HG03045 (cell line): ENCODE results near the gene BIRC5.
"Not testable (repeated sequence)": the region's sequence is repeated elsewhere in the genome, so short reads cannot be mapped to it uniquely, and the experiment has no call there.

Source experiments
- ATAC-seq: cut with Tn5 transposase; IDR thresholded peaks from one replicate; pipeline ENCODE4 v1.9.1; 2021; ENCODE audit warnings: mild to moderate bottlenecking, moderate library complexity; ENCODE audit not compliant: unreplicated experiment

Gene BIRC5

DNA sequence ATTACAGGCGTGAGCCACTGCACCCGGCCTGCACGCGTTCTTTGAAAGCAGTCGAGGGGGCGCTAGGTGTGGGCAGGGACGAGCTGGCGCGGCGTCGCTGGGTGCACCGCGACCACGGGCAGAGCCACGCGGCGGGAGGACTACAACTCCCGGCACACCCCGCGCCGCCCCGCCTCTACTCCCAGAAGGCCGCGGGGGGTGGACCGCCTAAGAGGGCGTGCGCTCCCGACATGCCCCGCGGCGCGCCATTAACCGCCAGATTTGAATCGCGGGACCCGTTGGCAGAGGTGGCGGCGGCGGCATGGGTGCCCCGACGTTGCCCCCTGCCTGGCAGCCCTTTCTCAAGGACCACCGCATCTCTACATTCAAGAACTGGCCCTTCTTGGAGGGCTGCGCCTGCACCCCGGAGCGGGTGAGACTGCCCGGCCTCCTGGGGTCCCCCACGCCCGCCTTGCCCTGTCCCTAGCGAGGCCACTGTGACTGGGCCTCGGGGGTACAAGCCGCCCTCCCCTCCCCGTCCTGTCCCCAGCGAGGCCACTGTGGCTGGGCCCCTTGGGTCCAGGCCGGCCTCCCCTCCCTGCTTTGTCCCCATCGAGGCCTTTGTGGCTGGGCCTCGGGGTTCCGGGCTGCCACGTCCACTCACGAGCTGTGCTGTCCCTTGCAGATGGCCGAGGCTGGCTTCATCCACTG, at the start of gene BIRC5:
BIRC5 (plus strand) TSS at position 238 of the 690 bp plus-strand sequence; CDS start at position 302, 64 bp downstream.
- ATAC-seq: peak; percentile 86

GRCh38 chr17:78164748-78165607, 49.1 kb upstream of the BIRC5 start:
- ATAC-seq: no peak

DNA sequence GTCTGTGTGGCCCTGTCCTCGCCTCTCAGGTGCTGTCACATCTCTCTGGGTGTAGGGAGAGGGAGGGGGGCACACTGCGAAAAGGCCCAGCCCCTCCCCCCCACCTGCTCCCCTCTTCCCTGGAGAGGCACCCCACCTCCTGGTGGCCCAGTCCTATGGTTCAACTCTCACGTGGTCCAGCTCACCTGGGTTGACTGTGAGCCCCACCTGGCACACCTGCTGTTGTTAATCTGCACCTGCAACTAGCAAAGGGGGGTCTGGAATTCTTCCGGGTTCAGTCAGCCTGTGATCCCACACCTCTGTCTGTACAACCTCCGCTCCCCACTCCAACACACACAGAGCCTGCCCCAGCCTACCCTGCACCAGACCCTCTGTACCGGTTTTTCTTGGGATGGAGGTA, 47.6 kb upstream of the BIRC5 start:
- ATAC-seq: no peak

DNA sequence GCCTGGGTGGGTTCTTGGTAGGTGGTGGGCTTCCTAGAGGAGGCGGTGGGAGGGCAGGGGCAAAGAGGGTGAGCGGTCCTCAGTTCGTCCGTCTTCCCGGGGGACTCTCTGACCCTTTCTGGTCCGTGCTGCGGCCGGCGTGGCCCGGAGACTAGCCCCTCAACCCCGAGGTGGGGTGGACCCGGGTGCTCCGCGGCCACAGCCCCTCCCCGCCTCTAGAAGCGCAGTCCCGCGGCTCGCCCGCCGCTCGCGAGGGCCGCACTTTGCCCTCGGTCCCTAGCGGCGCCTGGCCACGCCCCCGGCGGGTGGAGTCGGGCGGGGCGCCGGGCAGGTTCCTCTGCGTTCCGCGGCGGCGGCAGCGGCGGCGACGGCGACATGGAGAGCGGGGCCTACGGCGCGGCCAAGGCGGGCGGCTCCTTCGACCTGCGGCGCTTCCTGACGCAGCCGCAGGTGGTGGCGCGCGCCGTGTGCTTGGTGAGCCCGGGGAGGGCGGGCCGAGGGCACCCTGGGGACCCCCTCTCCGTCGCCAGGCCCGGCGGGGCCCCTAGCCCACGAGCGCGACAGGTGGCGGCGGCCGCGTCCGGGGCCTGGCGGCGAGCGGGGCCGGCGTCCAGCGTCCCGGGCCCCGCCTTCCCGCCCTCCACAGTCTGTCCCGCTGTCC, 45.7 kb upstream of the BIRC5 start, which contains the start of gene SYNGR2:
SYNGR2 (plus strand) TSS at position 340 of the 661 bp plus-strand sequence; CDS start at position 376, 36 bp downstream.
- peak; percentile 43 for ATAC-seq

DNA sequence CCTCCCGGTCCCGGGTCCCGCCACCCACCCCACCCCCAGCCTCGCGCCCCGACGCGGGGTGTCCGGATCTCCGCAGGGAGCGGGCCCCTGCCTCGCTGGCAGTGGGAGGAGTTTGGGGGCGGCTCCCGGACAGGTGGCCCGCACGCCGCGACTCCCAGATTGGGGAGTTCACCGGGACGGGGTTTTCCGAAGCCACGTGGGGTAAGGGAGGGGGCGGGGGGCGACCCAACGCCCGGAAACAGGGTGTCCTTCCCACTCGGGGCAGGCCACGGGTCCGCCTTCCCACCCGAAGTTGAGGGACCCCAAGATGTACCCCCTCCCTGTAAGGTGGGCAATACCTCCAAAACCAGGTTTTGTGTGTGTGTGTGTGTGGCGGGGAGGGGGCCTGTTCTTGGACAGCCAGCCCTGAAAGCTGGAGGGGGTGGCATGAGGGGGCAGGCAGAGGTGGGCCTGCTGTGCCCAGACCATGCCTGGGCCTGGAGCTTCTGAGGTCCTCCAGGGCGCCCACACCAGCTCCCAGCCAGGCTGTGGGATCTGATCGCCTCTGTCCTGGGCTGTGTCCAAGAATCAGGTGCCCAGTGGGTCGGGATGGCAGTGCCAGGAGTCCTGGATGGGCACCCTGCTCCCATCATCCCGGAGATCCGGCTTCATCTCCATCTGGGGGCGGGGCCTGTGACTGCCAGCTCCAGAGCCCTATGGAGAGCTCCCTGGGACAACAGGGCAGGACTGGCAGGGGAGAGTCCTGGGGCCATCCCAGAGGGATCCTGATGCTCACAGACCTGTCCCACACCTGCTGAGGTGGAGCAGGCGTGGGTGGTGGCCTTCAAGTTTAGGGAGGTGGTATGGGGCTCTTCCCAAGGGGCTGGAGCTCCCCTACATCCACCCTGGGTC, 44.9 kb upstream of the BIRC5 start:
- peak; percentile 23 for ATAC-seq

GRCh38 chr17:78170692-78171590, 43.1 kb upstream of the BIRC5 start:
- no peak for ATAC-seq

- not testable (repeated sequence) for ATAC-seq
These were observed 42.3 kb upstream of the BIRC5 start for GRCh38 chr17:78171591-78172248.

GRCh38 chr17:78172249-78173051, 41.6 kb upstream of the BIRC5 start:
- ATAC-seq: no peak

GRCh38 chr17:78173097-78173715, 40.8 kb upstream of the BIRC5 start:
- no peak for ATAC-seq

DNA sequence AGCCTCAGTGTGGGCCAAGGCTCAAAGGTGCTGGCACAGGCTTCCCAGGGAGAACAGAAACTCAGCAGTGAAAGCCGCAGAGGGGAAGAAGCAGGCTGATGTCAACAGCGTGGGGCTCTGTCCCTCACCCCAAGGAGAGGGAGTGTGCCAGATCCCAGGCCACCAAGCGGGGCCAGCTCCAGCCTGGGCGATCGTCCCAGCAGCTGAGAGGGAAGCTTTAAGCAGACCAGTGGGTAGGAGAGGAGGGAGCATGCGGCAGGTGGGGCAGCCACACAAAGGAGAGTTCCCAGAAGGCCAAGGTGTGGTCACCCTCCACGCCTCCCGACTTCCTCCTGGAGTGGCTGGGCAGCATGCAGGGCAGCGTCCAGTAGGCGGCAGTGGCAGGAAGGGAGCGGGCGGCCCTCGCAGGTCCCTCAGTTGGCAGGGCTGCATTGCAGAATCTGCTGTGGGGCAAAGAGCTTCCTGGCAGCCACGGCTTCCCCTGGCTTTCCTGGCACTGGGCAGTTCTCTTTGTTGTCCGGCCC, 39.6 kb upstream of the BIRC5 start:
- no peak for ATAC-seq

DNA sequence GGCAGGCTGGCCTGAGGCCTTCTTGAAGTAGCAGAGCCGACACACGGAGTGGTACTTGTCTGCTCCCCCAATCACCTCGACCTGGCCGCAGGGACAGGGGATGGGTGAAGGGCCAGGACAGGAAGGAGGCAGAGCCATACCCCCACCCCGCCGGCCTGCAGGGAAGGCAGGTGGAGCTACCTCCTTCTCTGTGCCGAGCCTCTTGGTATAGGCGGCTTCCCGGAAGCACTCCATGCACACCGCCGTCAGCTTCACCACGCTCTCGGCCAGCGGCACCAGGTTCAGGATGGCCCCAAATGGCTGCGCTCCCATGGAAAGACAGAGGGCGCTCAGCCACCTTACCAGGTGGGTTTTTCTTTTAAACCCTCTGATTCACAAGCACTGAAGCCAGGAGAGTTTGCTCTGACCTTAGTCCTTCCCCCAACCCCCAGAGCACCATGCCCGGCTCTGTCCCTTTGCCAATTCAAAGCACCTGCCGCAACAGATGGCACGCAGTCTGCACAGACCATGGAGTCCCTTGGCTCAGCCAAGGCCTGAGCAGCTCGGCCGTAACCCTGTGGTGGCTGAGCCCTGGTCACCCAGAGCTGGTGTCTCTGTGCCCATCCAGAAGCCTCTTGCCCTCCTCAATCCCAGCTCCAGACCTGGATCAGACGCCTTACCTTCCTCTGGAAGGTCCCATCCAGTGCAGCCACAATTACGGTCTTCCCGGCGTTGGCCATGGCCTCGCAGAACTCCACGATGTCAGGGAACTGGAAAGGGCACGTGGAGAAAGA, 39.0 kb upstream of the BIRC5 start:
- ATAC-seq: no peak

DNA sequence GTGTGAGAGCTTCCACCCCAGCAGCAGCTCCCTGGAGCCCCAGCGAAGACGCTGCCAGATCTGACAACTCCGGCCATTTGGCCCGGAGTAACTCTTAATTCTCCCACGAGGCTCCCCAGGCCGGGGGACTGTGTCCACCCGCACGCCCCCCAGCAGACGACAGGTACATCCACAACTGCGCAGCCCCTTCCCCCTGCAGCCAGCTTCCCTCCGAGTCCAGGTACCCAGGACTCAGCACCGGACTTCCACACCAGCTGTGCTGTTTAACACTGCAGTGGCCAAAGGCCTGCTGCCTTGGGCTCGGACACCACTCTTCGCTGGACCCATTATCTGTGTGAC, 38.4 kb upstream of the BIRC5 start:
- no peak for ATAC-seq

DNA sequence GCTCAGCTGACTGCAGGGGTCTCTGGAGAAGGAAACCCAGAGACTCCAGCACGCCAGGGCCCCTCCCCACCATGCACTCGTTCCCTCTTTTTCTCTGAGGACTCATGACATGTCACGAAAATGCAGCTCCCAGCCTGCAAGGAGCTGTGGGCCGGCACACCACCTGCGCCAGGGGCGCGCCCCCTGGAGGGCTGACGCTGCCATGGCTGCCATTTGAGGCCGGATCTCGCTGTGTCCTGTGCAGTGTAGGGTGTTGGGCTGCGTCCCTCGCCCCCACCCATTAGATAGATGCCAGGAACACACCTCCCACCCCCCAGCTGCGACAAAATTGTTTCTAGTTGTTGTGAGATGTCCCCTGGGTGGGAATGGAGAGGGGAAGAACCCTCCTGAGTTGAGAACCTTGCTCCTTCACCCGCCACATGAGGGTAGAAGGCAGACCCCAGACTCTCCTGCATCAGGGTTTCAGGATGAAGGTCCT, 37.5 kb upstream of the BIRC5 start:
- ATAC-seq: no peak

DNA sequence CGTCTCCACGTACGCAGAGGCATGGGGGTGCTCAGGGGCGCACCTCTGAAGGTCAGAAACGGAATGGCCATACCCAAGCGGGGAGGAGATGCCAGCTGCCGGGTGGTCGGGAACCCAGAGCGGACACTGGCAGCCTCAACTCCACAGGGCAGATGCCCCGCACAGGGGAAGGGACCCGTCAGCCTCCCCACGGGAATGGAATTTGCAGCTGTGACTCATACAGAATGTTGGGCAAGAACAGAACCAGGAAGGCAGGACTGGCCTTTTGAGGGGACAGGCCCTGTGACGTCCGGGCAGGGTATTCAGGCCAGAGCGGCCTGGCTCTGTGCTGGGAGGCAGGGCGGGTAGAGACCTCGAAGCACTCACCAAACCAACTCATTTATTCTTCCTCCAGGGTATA, 34.7 kb upstream of the BIRC5 start:
- no peak for ATAC-seq

- ATAC-seq: no peak
These were observed 34.0 kb upstream of the BIRC5 start for GRCh38 chr17:78180083-78180482.

GRCh38 chr17:78180508-78180907, 33.5 kb upstream of the BIRC5 start:
- ATAC-seq: no peak

- no peak for ATAC-seq
These were observed 31.5 kb upstream of the BIRC5 start for GRCh38 chr17:78182504-78182903.
